ENCODE results near the gene OR2A42.
"Not testable (repeated sequence)": the region's sequence is repeated elsewhere in the genome, so short reads cannot be mapped to it uniquely, and the experiment has no call there.

GRCh38 chr7:144275281-144275680, 35.9 kb upstream of the OR2A42 start:
- TF ChIP-seq, protein P1, sequence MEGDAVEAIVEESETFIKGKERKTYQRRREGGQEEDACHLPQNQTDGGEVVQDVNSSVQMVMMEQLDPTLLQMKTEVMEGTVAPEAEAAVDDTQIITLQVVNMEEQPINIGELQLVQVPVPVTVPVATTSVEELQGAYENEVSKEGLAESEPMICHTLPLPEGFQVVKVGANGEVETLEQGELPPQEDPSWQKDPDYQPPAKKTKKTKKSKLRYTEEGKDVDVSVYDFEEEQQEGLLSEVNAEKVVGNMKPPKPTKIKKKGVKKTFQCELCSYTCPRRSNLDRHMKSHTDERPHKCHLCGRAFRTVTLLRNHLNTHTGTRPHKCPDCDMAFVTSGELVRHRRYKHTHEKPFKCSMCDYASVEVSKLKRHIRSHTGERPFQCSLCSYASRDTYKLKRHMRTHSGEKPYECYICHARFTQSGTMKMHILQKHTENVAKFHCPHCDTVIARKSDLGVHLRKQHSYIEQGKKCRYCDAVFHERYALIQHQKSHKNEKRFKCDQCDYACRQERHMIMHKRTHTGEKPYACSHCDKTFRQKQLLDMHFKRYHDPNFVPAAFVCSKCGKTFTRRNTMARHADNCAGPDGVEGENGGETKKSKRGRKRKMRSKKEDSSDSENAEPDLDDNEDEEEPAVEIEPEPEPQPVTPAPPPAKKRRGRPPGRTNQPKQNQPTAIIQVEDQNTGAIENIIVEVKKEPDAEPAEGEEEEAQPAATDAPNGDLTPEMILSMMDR (IDR thresholded peaks at IDR 0.05): not testable (repeated sequence)
- not testable (repeated sequence) for TF ChIP-seq POLR2A (IDR thresholded peaks at IDR 0.05)
